GM12878 (cell line): Measurements from ENCODE around the gene TEX30. TPM values are rescaled to one million over a fixed set of nuclear protein-coding genes. Genes with fewer than 3 reads are reported as not detected.

ENCODE experiments used
- ATAC-seq: fragments of 200-7000 bp; cut with Tn5 transposase; 3 replicates; pipeline ENCODE4 v1.9.1; 2020; ENCODE audit warnings: mild to moderate bottlenecking, moderate library complexity
- BruUV-seq: library from RNA; stranded (reverse); fragments of 400-500 nt; replicated peaks from 2 replicates; lab custom pipeline; 2021; lab: Mats Ljungman, UMichigan
- CTCF ChIA-PET: fragments of 300-600 bp; sonication (Branson Sonifier 250); formaldehyde crosslinking; extraction: SDS; loops from one replicate; lab custom pipeline; 2021; ENCODE audit warnings: inconsistent platforms; lab: Yijun Ruan, JAX
- POLR2A ChIA-PET: fragments of 350-600 bp; formaldehyde crosslinking; extraction: SDS; loops from one replicate; lab custom pipeline; 2021; ENCODE audit warnings: inconsistent platforms; lab: Charles Lee
- RAD21 ChIA-PET: fragments of 300-600 bp; sonication (Branson Sonifier 250); formaldehyde crosslinking; loops from one replicate; lab custom pipeline; 2023; ENCODE audit warnings: antibody characterized with exemption; ENCODE audit not compliant: unreplicated experiment; lab: Charles Lee
- SMC1A ChIA-PET: fragments of 300-600 bp; sonication (Branson Sonifier 250); formaldehyde crosslinking; loops from one replicate; lab custom pipeline; 2023; ENCODE audit not compliant: unreplicated experiment, uncharacterized antibody; lab: Charles Lee
- DNase-seq: peaks from one replicate; pipeline ENCODE4 v3.0.0-alpha.2; 2011; ENCODE audit warnings: low read depth, low spot score
- FAIRE-seq: peaks from 3 replicates; lab custom pipeline; 2011; peaks lifted over from hg19 to GRCh38; lab: Jason Lieb, UNC
- H2AFZ ChIP-seq: 2 replicates; pipeline ENCODE4 v1.6.0; 2011; ENCODE audit warnings: low read depth, low read length, control low read depth; ENCODE audit not compliant: control insufficient read depth
- H3K27ac ChIP-seq: 2 replicates; pipeline ENCODE4 v1.5.1; 2011; ENCODE audit warnings: control low read depth; ENCODE audit not compliant: control insufficient read depth, insufficient read depth
- H3K27me3 ChIP-seq, 2 experiments: replicated peaks in 1 of 2; 2 replicates each; pipeline versions ENCODE4 v1.6.0 to v1.6.1; 2011; ENCODE audit warnings: low read length in 1 of 2; ENCODE audit not compliant: control insufficient read depth in 2 of 2, insufficient read depth in 2 of 2
- H3K36me3 ChIP-seq, 2 experiments: 2 replicates each; pipeline ENCODE4 v1.5.1; 2011; ENCODE audit warnings: low read length in 1 of 2; ENCODE audit not compliant: control insufficient read depth in 2 of 2, insufficient read depth in 2 of 2
- H3K4me1 ChIP-seq: 2 replicates; pipeline ENCODE4 v1.6.1; 2011; ENCODE audit warnings: mild to moderate bottlenecking, low read length, moderate library complexity, mixed read lengths; ENCODE audit not compliant: control insufficient read depth, insufficient read depth
- H3K4me2 ChIP-seq: 2 replicates; pipeline ENCODE4 v1.6.0; 2011; ENCODE audit warnings: control low read depth; ENCODE audit not compliant: control insufficient read depth, insufficient read depth
- H3K4me3 ChIP-seq: fragments of 200-600 bp; sonication (generic); 2 replicates; pipeline ENCODE4 v1.5.1; 2016
- H3K79me2 ChIP-seq: 2 replicates; pipeline ENCODE4 v1.6.0; 2011; ENCODE audit warnings: low read length; ENCODE audit not compliant: control insufficient read depth, insufficient read depth
- H3K9ac ChIP-seq: 2 replicates; pipeline ENCODE4 v1.8.0; 2011; ENCODE audit warnings: low read length, control low read depth, mixed read lengths; ENCODE audit not compliant: control insufficient read depth, insufficient read depth
- H3K9me3 ChIP-seq: replicated peaks from 3 replicates; pipeline ENCODE4 v1.5.1; 2011; ENCODE audit warnings: mild to moderate bottlenecking, low read length; ENCODE audit not compliant: control insufficient read depth, insufficient read depth
- H4K20me1 ChIP-seq: 2 replicates; pipeline ENCODE4 v1.6.0; 2011; ENCODE audit not compliant: control insufficient read depth, insufficient read depth
- ATF7 ChIP-seq: fragments of 450-650 bp; IDR thresholded peaks from 2 replicates; pipeline ENCODE4 v1.6.1; 2016; ENCODE audit warnings: low read depth, mild to moderate bottlenecking
- CBX3 ChIP-seq: fragments of 200-600 bp; sonication (generic); IDR thresholded peaks from 2 replicates; pipeline ENCODE4 v1.6.1; 2016; ENCODE audit warnings: low read depth, borderline replicate concordance
- CREB1 ChIP-seq: IDR thresholded peaks from 2 replicates; pipeline ENCODE4 v1.6.1; 2012; ENCODE audit warnings: low read depth, mild to moderate bottlenecking, inconsistent platforms
- FOXK2 ChIP-seq: fragments of 450-650 bp; IDR thresholded peaks from 2 replicates; pipeline ENCODE4 v1.6.1; 2017; ENCODE audit warnings: mild to moderate bottlenecking, moderate library complexity
- IRF3 ChIP-seq: fragments of 450-650 bp; IDR thresholded peaks from 2 replicates; pipeline ENCODE4 v1.6.1; 2014; ENCODE audit warnings: mild to moderate bottlenecking
- LARP7 ChIP-seq: fragments of 450-650 bp; IDR thresholded peaks from 2 replicates; pipeline ENCODE4 v1.6.1; 2017; ENCODE audit warnings: mild to moderate bottlenecking
- MTA2 ChIP-seq: fragments of 450-650 bp; IDR thresholded peaks from 2 replicates; pipeline ENCODE4 v1.6.1; 2016; ENCODE audit warnings: low read depth, mild to moderate bottlenecking, moderate library complexity
- PML ChIP-seq: IDR thresholded peaks from 2 replicates; pipeline ENCODE4 v1.6.1; 2012; ENCODE audit warnings: low read length, inconsistent platforms
- RAD21 ChIP-seq: IDR thresholded peaks from 2 replicates; pipeline ENCODE4 v1.6.1; 2011; ENCODE audit warnings: mild to moderate bottlenecking, low read depth, low read length, moderate library complexity; ENCODE audit not compliant: insufficient read depth
- RB1 ChIP-seq: fragments of 450-650 bp; formaldehyde crosslinking; IDR thresholded peaks from 2 replicates; pipeline ENCODE4 v1.6.1; 2017; ENCODE audit warnings: mild to moderate bottlenecking, borderline replicate concordance
- SMAD5 ChIP-seq: IDR thresholded peaks from 2 replicates; pipeline ENCODE4 v1.6.1; 2016; ENCODE audit warnings: antibody characterized with exemption, low read depth
- WRNIP1 ChIP-seq: IDR thresholded peaks from 2 replicates; pipeline ENCODE4 v1.6.1; 2011; ENCODE audit warnings: low read depth, low read length, improper control_type of control experiment, borderline replicate concordance
- YBX1 ChIP-seq: fragments of 450-650 bp; IDR thresholded peaks from 2 replicates; pipeline ENCODE4 v1.6.1; 2016; ENCODE audit warnings: antibody characterized with exemption
- WGBS: methylation state at CpG from one replicate; pipeline ENCODE4 v1.1.6; 2016; ENCODE audit warnings: low lambda C conversion rate; ENCODE audit not compliant: insufficient replicate concordance, insufficient coverage; ENCODE audit errors: missing lambda C conversion rate; 5-methylcytosine and 5-hydroxymethylcytosine counted together
- in situ Hi-C: fragments of 300-500 bp; cut with MboI; formaldehyde crosslinking; loops from 9 replicates; pipeline ENCODE4 v1.14.3; 2018; ENCODE audit warnings: mixed read lengths
- intact Hi-C: fragments of 100-400 bp; cut with micrococcal nuclease; formaldehyde crosslinking; loops from one replicate; pipeline ENCODE4 v1.14.2; 2022; ENCODE audit not compliant: unreplicated experiment
- polyA plus RNA-seq, 11 experiments: library from polyadenylated mRNA; depleted of rRNA in 4 of 11; unstranded in 6 of 11; stranded (reverse) in 5 of 11; fragments of >200 nt; fragmentation: Nextera tagmentation in 4 of 11; fragmentation: Illumina TruSeq in 1 of 11; extraction: Ambion mirVana in 4 of 11; extraction: Trizol in 1 of 11; gene quantifications; 1 replicate in 1 of 11; 2 replicates in 10 of 11; pipeline versions ENCODE4 v1.2.1 to v1.2.3, GENCODE V29; 2011 to 2016; ENCODE audit warnings: inconsistent platforms in 2 of 11, missing spikeins in 2 of 11, low read depth in 1 of 11
- total RNA-seq, 4 experiments: library from RNA; depleted of rRNA in 3 of 4; stranded (reverse); fragments of >200 nt in 3 of 4; fragmentation: Illumina TruSeq in 1 of 4; extraction: Trizol in 1 of 4; gene quantifications; 2 replicates each; pipeline versions ENCODE4 v1.2.1 to v1.2.3, GENCODE V29; 2013 to 2021
- TF ChIP-seq, protein P1 (sequence below): fragments of 450-650 bp; IDR thresholded peaks from 2 replicates; pipeline ENCODE4 v1.6.1; 2017; ENCODE audit warnings: low read depth, mild to moderate bottlenecking, moderate library complexity
- TF ChIP-seq, protein P2 (sequence below): fragments of 450-650 bp; IDR thresholded peaks from 2 replicates; pipeline ENCODE4 v1.6.1; 2016; ENCODE audit warnings: mild to moderate bottlenecking
- TF ChIP-seq, protein P3 (sequence below): IDR thresholded peaks from 2 replicates; pipeline ENCODE4 v1.6.1; 2012; ENCODE audit warnings: mild to moderate bottlenecking, low read depth, low read length

TEX30 gene
- total and polyA plus RNA-seq, 10 of the 15 experiments (the other 5 are each of a cell fraction or from before 2014, with no cell fraction given) = 19.7 to 114 (median 25.0) TPM

- intact Hi-C loops (loop anchor here (2.0 kb wide), 1 partner anchor 144 kb away; no protein-coding TSS in a partner anchor), in situ Hi-C loops (no loop called here)
- peak; percentile 69 for ATAC-seq
- CTCF ChIA-PET = interaction anchor here (0.6 to 1.7 kb wide), 13 partner anchors 8 to 232 kb away, joined by 3 to 8 read pairs (median 3); no protein-coding TSS in a partner anchor
- no TSS peak for BruUV-seq
- no peaks in the 10 kb centered on the region; a peak in 1 of 4 replicates for H3K27me3 ChIP-seq
- FAIRE-seq = no peak
- RAD21 ChIA-PET = interaction anchor here (0.7 to 1.4 kb wide), 6 partner anchors 44 to 145 kb away, joined by 3 to 4 read pairs (median 4); no protein-coding TSS in a partner anchor
- H3K4me2 ChIP-seq = no peak overlapping the region
- H2AFZ ChIP-seq = no peak overlapping the region
- no peak overlapping the region for H3K9ac ChIP-seq
- SMC1A ChIA-PET = interaction anchor here (0.5 to 1.5 kb wide), 5 partner anchors 124 to 145 kb away, joined by 3 to 7 read pairs (median 3); partner anchors contain the start of gene TPP2
- H4K20me1 ChIP-seq = no peaks in the 10 kb centered on the region
- no peak overlapping the region for H3K4me3 ChIP-seq
- no peak for DNase-seq
- no peaks in the 10 kb centered on the region for H3K4me1 ChIP-seq
- no peak overlapping the region for H3K27ac ChIP-seq
- no peaks in the 10 kb centered on the region for H3K36me3 ChIP-seq
- no peaks in the 10 kb centered on the region for H3K9me3 ChIP-seq
- no peaks in the 10 kb centered on the region for H3K79me2 ChIP-seq
- 50% methylated on average over 6 of the region's 6 CpGs for WGBS
- POLR2A ChIA-PET = interaction anchor here (0.6 to 0.7 kb wide), 2 partner anchors 56 to 136 kb away, joined by 3 to 4 read pairs; no protein-coding TSS in a partner anchor
- TF ChIP-seq ATF7 (no peak), FOXK2 (no peak), YBX1 (no peak), IRF3 (no peak), LARP7 (no peak), WRNIP1 (no peak), RAD21 (peak; percentile 54), CREB1 (no peak), RB1 (no peak), PML (no peak), MTA2 (no peak), SMAD5 (no peak), CBX3 (no peak)
- TF ChIP-seq, protein P1, sequence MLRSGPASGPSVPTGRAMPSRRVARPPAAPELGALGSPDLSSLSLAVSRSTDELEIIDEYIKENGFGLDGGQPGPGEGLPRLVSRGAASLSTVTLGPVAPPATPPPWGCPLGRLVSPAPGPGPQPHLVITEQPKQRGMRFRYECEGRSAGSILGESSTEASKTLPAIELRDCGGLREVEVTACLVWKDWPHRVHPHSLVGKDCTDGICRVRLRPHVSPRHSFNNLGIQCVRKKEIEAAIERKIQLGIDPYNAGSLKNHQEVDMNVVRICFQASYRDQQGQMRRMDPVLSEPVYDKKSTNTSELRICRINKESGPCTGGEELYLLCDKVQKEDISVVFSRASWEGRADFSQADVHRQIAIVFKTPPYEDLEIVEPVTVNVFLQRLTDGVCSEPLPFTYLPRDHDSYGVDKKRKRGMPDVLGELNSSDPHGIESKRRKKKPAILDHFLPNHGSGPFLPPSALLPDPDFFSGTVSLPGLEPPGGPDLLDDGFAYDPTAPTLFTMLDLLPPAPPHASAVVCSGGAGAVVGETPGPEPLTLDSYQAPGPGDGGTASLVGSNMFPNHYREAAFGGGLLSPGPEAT = no peak
- TF ChIP-seq, protein P2, sequence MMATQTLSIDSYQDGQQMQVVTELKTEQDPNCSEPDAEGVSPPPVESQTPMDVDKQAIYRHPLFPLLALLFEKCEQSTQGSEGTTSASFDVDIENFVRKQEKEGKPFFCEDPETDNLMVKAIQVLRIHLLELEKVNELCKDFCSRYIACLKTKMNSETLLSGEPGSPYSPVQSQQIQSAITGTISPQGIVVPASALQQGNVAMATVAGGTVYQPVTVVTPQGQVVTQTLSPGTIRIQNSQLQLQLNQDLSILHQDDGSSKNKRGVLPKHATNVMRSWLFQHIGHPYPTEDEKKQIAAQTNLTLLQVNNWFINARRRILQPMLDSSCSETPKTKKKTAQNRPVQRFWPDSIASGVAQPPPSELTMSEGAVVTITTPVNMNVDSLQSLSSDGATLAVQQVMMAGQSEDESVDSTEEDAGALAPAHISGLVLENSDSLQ = no peak
- TF ChIP-seq, protein P3, sequence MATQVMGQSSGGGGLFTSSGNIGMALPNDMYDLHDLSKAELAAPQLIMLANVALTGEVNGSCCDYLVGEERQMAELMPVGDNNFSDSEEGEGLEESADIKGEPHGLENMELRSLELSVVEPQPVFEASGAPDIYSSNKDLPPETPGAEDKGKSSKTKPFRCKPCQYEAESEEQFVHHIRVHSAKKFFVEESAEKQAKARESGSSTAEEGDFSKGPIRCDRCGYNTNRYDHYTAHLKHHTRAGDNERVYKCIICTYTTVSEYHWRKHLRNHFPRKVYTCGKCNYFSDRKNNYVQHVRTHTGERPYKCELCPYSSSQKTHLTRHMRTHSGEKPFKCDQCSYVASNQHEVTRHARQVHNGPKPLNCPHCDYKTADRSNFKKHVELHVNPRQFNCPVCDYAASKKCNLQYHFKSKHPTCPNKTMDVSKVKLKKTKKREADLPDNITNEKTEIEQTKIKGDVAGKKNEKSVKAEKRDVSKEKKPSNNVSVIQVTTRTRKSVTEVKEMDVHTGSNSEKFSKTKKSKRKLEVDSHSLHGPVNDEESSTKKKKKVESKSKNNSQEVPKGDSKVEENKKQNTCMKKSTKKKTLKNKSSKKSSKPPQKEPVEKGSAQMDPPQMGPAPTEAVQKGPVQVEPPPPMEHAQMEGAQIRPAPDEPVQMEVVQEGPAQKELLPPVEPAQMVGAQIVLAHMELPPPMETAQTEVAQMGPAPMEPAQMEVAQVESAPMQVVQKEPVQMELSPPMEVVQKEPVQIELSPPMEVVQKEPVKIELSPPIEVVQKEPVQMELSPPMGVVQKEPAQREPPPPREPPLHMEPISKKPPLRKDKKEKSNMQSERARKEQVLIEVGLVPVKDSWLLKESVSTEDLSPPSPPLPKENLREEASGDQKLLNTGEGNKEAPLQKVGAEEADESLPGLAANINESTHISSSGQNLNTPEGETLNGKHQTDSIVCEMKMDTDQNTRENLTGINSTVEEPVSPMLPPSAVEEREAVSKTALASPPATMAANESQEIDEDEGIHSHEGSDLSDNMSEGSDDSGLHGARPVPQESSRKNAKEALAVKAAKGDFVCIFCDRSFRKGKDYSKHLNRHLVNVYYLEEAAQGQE = no peak
Measured at GRCh38 chr13:102724923-102725322, 48.7 kb downstream of the TEX30 start.
